WERI-Rb-1 (cell line): ENCODE results near the gene MED14.

Source experiments
- DNase-seq: peaks from one replicate; pipeline ENCODE4 v3.0.0-alpha.2; 2020
- H3K27ac ChIP-seq: fragments of 250-450 bp; sonication (Bioruptor Pico); 2 replicates; pipeline ENCODE4 v1.5.1; 2020; ENCODE audit warnings: mild to moderate bottlenecking, moderate library complexity
- H3K27me3 ChIP-seq: fragments of 250-450 bp; sonication (Bioruptor Pico); 2 replicates; pipeline ENCODE4 v1.5.1; 2021; ENCODE audit warnings: mild to moderate bottlenecking, low read depth, moderate library complexity; ENCODE audit not compliant: insufficient read depth, severe bottlenecking
- H3K36me3 ChIP-seq: fragments of 250-450 bp; sonication (Bioruptor Pico); 2 replicates; pipeline ENCODE4 v1.5.1; 2020; ENCODE audit warnings: mild to moderate bottlenecking, moderate library complexity
- H3K4me3 ChIP-seq: 2 replicates; pipeline ENCODE4 v1.5.1; 2011; ENCODE audit warnings: low read depth, mild to moderate bottlenecking, control low read depth, low read length
- H3K9me3 ChIP-seq: fragments of 250-450 bp; sonication (Bioruptor Pico); 2 replicates; pipeline ENCODE4 v1.5.1; 2021; ENCODE audit warnings: mild to moderate bottlenecking, moderate library complexity; ENCODE audit not compliant: severe bottlenecking
- CTCF ChIP-seq: IDR thresholded peaks from 2 replicates; pipeline ENCODE4 v1.5.1; 2011; ENCODE audit warnings: low read depth, mild to moderate bottlenecking, control low read depth, inconsistent platforms, low read length

Gene MED14

DNA sequence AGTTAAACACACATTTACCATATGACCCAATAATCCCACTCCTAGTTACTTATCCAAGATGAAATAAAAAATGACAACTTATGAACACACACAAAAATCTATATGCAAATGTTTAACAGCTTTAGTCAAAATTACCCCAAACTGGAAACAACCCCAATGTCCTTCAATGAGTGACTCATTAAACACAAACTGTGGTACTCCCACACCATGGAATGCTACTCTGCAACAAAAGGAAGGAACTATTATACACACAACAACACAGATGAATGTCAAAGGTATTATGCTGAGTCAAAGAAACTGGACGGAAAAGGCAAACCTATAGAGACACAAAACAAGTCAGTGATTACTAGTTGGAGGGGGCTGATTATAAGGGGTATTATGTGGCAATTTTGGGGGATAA, 40.5 kb downstream of the MED14 start:
- no peak for TF ChIP-seq CTCF
- H3K36me3 ChIP-seq = peaks cover 49% of the 10 kb centered on the region
- no peak for DNase-seq
- no peaks in the 10 kb centered on the region for H3K27me3 ChIP-seq
- no peak overlapping the region for H3K4me3 ChIP-seq
- H3K9me3 ChIP-seq = no peaks in the 10 kb centered on the region
- no peak overlapping the region for H3K27ac ChIP-seq

DNA sequence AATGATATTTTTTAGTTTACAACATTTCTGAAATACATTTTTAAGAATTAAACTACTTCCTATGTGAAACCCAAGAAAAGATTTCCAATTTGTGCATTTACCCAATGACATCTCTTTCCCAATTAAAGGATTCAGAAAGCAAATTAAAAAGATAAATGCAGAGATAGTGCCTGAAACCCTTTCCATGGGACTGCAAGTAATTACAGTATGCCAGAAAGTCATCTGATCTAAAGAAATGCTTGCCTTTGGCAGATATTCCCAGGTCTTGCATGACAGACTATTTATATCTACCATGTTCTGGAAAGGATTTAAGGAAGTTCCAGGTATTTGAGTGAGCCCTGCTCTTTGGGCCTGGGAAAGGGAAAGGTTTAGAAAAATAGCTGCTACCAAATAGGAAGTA, 46.4 kb downstream of the MED14 start:
- Histone ChIP-seq H3K27ac (no peak overlapping the region), H3K36me3 (peaks cover 65% of the 10 kb centered on the region), H3K4me3 (no peak overlapping the region), H3K27me3 (no peaks in the 10 kb centered on the region), H3K9me3 (no peaks in the 10 kb centered on the region)
- DNase-seq = no peak
- TF ChIP-seq CTCF = no peak

GRCh38 chrX:40687169-40687568, 48.2 kb downstream of the MED14 start:
- no peaks in the 10 kb centered on the region for H3K27me3 ChIP-seq
- no peak overlapping the region for H3K4me3 ChIP-seq
- DNase-seq = no peak
- H3K9me3 ChIP-seq = no peaks in the 10 kb centered on the region
- TF ChIP-seq CTCF = no peak
- H3K36me3 ChIP-seq = peaks cover 73% of the 10 kb centered on the region
- no peak overlapping the region for H3K27ac ChIP-seq

DNA sequence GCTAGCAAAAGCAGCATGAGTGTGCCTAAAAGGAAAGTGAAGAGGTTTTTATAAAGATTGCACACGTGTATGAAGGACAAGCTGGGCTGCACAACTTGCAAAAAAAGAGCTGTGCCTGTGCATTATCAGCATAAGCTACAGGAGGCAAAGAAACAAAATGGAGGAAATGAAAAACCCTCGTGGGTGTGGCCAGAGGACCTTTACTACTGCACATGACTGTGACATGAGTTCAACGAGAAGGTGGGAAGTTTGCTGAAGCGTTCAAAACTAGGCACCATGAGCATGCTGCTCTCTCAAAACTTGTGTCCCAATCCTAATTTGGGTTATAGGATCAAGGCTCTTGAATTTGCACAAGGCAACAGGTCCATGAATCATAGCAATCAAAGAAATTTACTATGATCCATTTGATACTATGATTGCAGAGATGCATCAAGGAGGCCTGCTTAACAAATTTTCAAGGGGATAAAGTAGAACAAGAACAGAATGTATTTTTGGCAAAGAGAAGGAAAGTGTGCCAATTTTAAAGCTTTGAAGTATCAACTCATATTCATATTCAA, 49.9 kb downstream of the MED14 start:
- DNase-seq = no peak
- peaks cover 66% of the 10 kb centered on the region for H3K36me3 ChIP-seq
- H3K27ac ChIP-seq = no peak overlapping the region
- H3K27me3 ChIP-seq = no peaks in the 10 kb centered on the region
- no peak overlapping the region for H3K4me3 ChIP-seq
- no peaks in the 10 kb centered on the region for H3K9me3 ChIP-seq
- no peak for TF ChIP-seq CTCF

DNA sequence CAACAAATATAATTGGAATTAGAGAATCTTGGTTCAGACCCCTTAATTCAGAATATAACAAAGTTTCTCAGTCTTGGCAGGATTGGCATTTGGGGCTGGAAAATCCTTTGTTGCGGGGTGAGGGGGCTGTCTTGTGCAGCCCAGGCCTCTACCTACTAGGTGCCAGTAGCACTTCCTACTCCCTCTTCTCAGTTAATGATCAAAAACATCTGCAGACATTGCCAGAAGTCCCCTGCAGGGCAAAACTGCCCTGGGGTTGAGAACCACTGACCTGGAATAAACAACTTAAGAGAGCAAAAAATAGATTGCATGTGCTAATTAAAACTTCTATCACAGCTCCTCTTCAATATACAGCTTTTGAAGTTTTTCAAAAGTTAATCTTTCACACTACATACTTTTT, 51.2 kb downstream of the MED14 start:
- Histone ChIP-seq H3K9me3 (no peaks in the 10 kb centered on the region), H3K4me3 (no peak overlapping the region), H3K27ac (no peak overlapping the region), H3K27me3 (no peaks in the 10 kb centered on the region), H3K36me3 (peaks cover 71% of the 10 kb centered on the region)
- DNase-seq = no peak
- TF ChIP-seq CTCF = no peak

DNA sequence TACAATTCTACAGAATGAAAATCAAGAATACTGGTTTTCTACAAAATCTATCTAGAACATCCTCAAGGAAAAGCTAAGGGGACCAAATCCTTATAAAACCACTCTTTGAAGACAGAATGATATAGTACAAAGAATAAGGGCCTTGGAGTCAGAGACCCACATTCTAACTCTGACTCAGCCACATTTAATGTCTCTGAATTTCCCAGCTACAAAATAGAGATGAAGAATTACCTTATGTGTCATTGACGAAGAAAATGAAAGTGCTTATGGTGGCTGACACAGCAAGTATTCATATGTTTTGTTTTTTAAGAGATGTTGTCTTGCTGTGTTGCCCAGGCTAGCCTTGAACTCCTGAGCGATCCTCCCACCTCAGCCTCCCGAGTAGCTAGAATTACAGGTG, 52.1 kb downstream of the MED14 start:
- H3K36me3 ChIP-seq = peaks cover 69% of the 10 kb centered on the region

More for the DNA sequence above, 52.1 kb downstream of the MED14 start:
- Histone ChIP-seq H3K27ac (no peak overlapping the region), H3K4me3 (no peak overlapping the region), H3K9me3 (no peaks in the 10 kb centered on the region), H3K27me3 (no peaks in the 10 kb centered on the region)
- no peak for TF ChIP-seq CTCF
- no peak for DNase-seq
